BLaER1 treated with 17β-estradiol and CSF1 and Interleukin-3, amounts not matched to agents 10 nM and 100 nM (cell line): ENCODE measurements around the gene PEX6.
A peak's percentile ranks its signal among the peaks of the same experiment; 100 is the strongest.

Experiments used
- H3K27ac ChIP-seq, 11 experiments: shearing (Covaris generic); formaldehyde crosslinking; 2 replicates each; pipeline ENCODE4 v1.8.1; 2022
- H3K27me3 ChIP-seq, 11 experiments: shearing (Covaris generic); formaldehyde crosslinking; 2 replicates each; pipeline ENCODE4 v1.8.1; 2022
- H3K36me3 ChIP-seq, 11 experiments: shearing (Covaris generic); formaldehyde crosslinking; 2 replicates each; pipeline ENCODE4 v1.8.1; 2022
- H3K4me1 ChIP-seq, 10 experiments: shearing (Covaris generic); formaldehyde crosslinking; 2 replicates each; pipeline ENCODE4 v1.8.1; 2022
- H3K4me2 ChIP-seq, 11 experiments: shearing (Covaris generic); formaldehyde crosslinking; 2 replicates each; pipeline ENCODE4 v1.8.1; 2022
- H3K4me3 ChIP-seq, 10 experiments: shearing (Covaris generic); formaldehyde crosslinking; 2 replicates each; pipeline ENCODE4 v1.8.1; 2022
- H3K9ac ChIP-seq, 11 experiments: shearing (Covaris generic); formaldehyde crosslinking; 2 replicates each; pipeline ENCODE4 v1.8.1; 2022
- H3K9me3 ChIP-seq, 11 experiments: shearing (Covaris generic); formaldehyde crosslinking; replicated peaks in 1 of 11; 2 replicates each; pipeline ENCODE4 v1.8.1; 2022
- H4K20me1 ChIP-seq, 11 experiments: shearing (Covaris generic); formaldehyde crosslinking; 2 replicates each; pipeline ENCODE4 v1.8.1; 2022
- Cebpa-rat ChIP-seq, 11 experiments: shearing (Covaris generic); IDR thresholded peaks; 2 replicates each; pipeline ENCODE4 v1.8.1; 2022

PEX6 gene

GRCh38 chr6:43016176-43016942 is 37.4 kb upstream of the PEX6 start:
- TF ChIP-seq Cebpa-rat (IDR thresholded peaks at IDR 0.05), result no peak
- peak overlapping the region in 10 of 11 experiments; percentile 3 to 56 (median 36); a peak in 15 of 22 replicates for H3K27ac ChIP-seq
- peak overlapping the region in 10 of 11 experiments; percentile 16 to 71 (median 51); a peak in 18 of 22 replicates for H3K9ac ChIP-seq
- no peaks in the 10 kb centered on the region for H3K9me3 ChIP-seq
- peaks cover 49 to 59% (median 55%) of the 10 kb centered on the region in 11 experiments for H3K36me3 ChIP-seq
- no peaks in the 10 kb centered on the region for H3K27me3 ChIP-seq
- peaks cover 54 to 75% (median 62%) of the 10 kb centered on the region in 10 experiments for H3K4me1 ChIP-seq
- peak overlapping the region in 6 of 10 experiments; percentile 8 to 89 (median 50); a peak in 3 of 20 replicates for H3K4me3 ChIP-seq
- peaks cover 6 to 45% (median 33%) of the 10 kb centered on the region in 11 experiments; a peak in 18 of 22 replicates for H4K20me1 ChIP-seq
- H3K4me2 ChIP-seq, result peak overlapping the region; percentile 88 to 100 (median 95)

GRCh38 chr6:43014434-43014909 is 35.5 kb upstream of the PEX6 start:
- H3K4me2 ChIP-seq, result peak overlapping the region; percentile 88 to 100 (median 95)
- no peaks in the 10 kb centered on the region for H3K9me3 ChIP-seq
- peaks cover 55 to 62% (median 60%) of the 10 kb centered on the region in 11 experiments for H3K36me3 ChIP-seq
- H3K27me3 ChIP-seq, result no peaks in the 10 kb centered on the region
- peak overlapping the region; percentile 73 to 89 (median 83) for H3K4me3 ChIP-seq
- peak overlapping the region; percentile 74 to 86 (median 82) for H3K9ac ChIP-seq
- peaks cover 45 to 63% (median 54%) of the 10 kb centered on the region in 10 experiments for H3K4me1 ChIP-seq
- H3K27ac ChIP-seq, result peak overlapping the region; percentile 16 to 81 (median 71); a peak in 21 of 22 replicates
- peaks cover 8 to 64% (median 37%) of the 10 kb centered on the region in 11 experiments; a peak in 18 of 22 replicates for H4K20me1 ChIP-seq
- TF ChIP-seq Cebpa-rat (IDR thresholded peaks at IDR 0.05), result no peak

- peaks cover 55 to 62% (median 60%) of the 10 kb centered on the region in 11 experiments for H3K36me3 ChIP-seq
- H3K27ac ChIP-seq, result peak within 1 kb of the TSS; percentile 55 to 82 (median 76); a peak in 21 of 22 replicates
- H3K27me3 ChIP-seq, result no peaks in the 10 kb centered on the region
Measured at GRCh38 chr6:43013843-43014433, 35.0 kb upstream of the PEX6 start, which contains the start of the genes KLHDC3 and MEA1. Gene KLHDC3, plus strand, starts transcription at chr6:43014249. Its CDS starts 2,944 bp downstream, at chr6:43017193. Gene MEA1, minus strand, starts transcription at chr6:43013946. Its CDS starts 133 bp downstream, at chr6:43013813.

GRCh38 chr6:43013097-43013842 is 34.3 kb upstream of the PEX6 start:
- Histone ChIP-seq H3K4me1 (peaks cover 45 to 60% (median 54%) of the 10 kb centered on the region in 10 experiments), H3K27ac (peak overlapping the region; percentile 46 to 82 (median 73); a peak in 21 of 22 replicates), H3K36me3 (peaks cover 55 to 62% (median 60%) of the 10 kb centered on the region in 11 experiments), H3K4me2 (peak overlapping the region; percentile 83 to 100 (median 95)), H4K20me1 (peaks cover 8 to 73% (median 31%) of the 10 kb centered on the region in 11 experiments; a peak in 18 of 22 replicates), H3K4me3 (peak overlapping the region; percentile 73 to 89 (median 83)), H3K27me3 (no peaks in the 10 kb centered on the region), H3K9ac (peak overlapping the region; percentile 77 to 90 (median 84)), H3K9me3 (no peaks in the 10 kb centered on the region)
- no peak for TF ChIP-seq Cebpa-rat (IDR thresholded peaks at IDR 0.05)

More at GRCh38 chr6:43013843-43014433, 35.0 kb upstream of the PEX6 start, which contains the start of the genes KLHDC3 and MEA1:
- TF ChIP-seq Cebpa-rat (IDR thresholded peaks at IDR 0.05), result no peak
- H4K20me1 ChIP-seq, result peaks cover 8 to 66% (median 37%) of the 10 kb centered on the region in 11 experiments; a peak in 18 of 22 replicates
- peak within 1 kb of the TSS; percentile 77 to 90 (median 84) for H3K9ac ChIP-seq
- no peaks in the 10 kb centered on the region for H3K9me3 ChIP-seq
- H3K4me2 ChIP-seq, result peak within 1 kb of the TSS; percentile 95 to 100 (median 97)
- peaks cover 45 to 63% (median 54%) of the 10 kb centered on the region in 10 experiments for H3K4me1 ChIP-seq
- peak within 1 kb of the TSS; percentile 73 to 89 (median 83) for H3K4me3 ChIP-seq

GRCh38 chr6:43012364-43012763 is 33.4 kb upstream of the PEX6 start:
- Histone ChIP-seq H3K27me3 (no peaks in the 10 kb centered on the region), H3K4me3 (peak overlapping the region; percentile 73 to 89 (median 83); a peak in 19 of 20 replicates), H3K4me1 (peaks cover 45 to 54% (median 49%) of the 10 kb centered on the region in 10 experiments), H3K27ac (peak overlapping the region in 8 of 11 experiments; percentile 29 to 82 (median 70); a peak in 12 of 22 replicates), H3K9ac (peak overlapping the region; percentile 77 to 90 (median 84)), H3K36me3 (peaks cover 55 to 62% (median 60%) of the 10 kb centered on the region in 11 experiments), H4K20me1 (peaks cover 8 to 76% (median 29%) of the 10 kb centered on the region in 11 experiments; a peak in 18 of 22 replicates), H3K4me2 (peak overlapping the region; percentile 83 to 100 (median 95)), H3K9me3 (no peaks in the 10 kb centered on the region)
- TF ChIP-seq Cebpa-rat (IDR thresholded peaks at IDR 0.05), result no peak

GRCh38 chr6:43011207-43011606 is 32.2 kb upstream of the PEX6 start:
- Histone ChIP-seq H3K9me3 (no peaks in the 10 kb centered on the region), H3K27me3 (no peaks in the 10 kb centered on the region), H4K20me1 (peaks cover 4 to 74% (median 18%) of the 10 kb centered on the region in 11 experiments; a peak in 13 of 22 replicates), H3K4me2 (peak overlapping the region in 4 of 11 experiments; percentile 10 to 97 (median 94); a peak in 5 of 22 replicates), H3K4me3 (no peak overlapping the region), H3K4me1 (peaks cover 34 to 42% (median 37%) of the 10 kb centered on the region in 10 experiments), H3K27ac (no peak overlapping the region), H3K9ac (peak overlapping the region in 9 of 11 experiments; percentile 51 to 90 (median 85); a peak in 14 of 22 replicates), H3K36me3 (peaks cover 61 to 67% (median 63%) of the 10 kb centered on the region in 11 experiments)
- no peak for TF ChIP-seq Cebpa-rat (IDR thresholded peaks at IDR 0.05)

GRCh38 chr6:43009124-43009523 is 30.1 kb upstream of the PEX6 start:
- Histone ChIP-seq H3K27ac (no peak overlapping the region), H3K4me1 (peaks cover 16 to 25% (median 21%) of the 10 kb centered on the region in 10 experiments), H3K27me3 (no peaks in the 10 kb centered on the region), H3K4me3 (no peak overlapping the region), H4K20me1 (peaks cover 0 to 66% (median 9%) of the 10 kb centered on the region in 11 experiments; a peak in 10 of 22 replicates), H3K9ac (peak overlapping the region in 4 of 11 experiments; percentile 25 to 34 (median 30); a peak in 3 of 22 replicates), H3K4me2 (no peak overlapping the region), H3K9me3 (no peaks in the 10 kb centered on the region), H3K36me3 (peaks cover 68 to 86% (median 77%) of the 10 kb centered on the region in 11 experiments)
- no peak for TF ChIP-seq Cebpa-rat (IDR thresholded peaks at IDR 0.05)
